B cell (primary cell): ENCODE measurements around the gene SAMM50. TPM values are rescaled to one million over a fixed set of nuclear protein-coding genes. Genes with fewer than 3 reads are reported as not detected.

Experiments used
- ATAC-seq: fragments of 200-7000 bp; cut with Tn5 transposase; one replicate; pipeline ENCODE4 v1.10.0; 2021; ENCODE audit warnings: low read depth, mild to moderate bottlenecking, moderate number of reproducible peaks, moderate library complexity
- CTCF ChIA-PET: fragments of 350-600 bp; sonication (Branson Sonifier 250); formaldehyde crosslinking; loops from one replicate; lab custom pipeline; 2021; ENCODE audit warnings: antibody characterized with exemption, inconsistent platforms; lab: Charles Lee
- POLR2A ChIA-PET: fragments of 350-600 bp; sonication (Branson Sonifier 250); formaldehyde crosslinking; loops from one replicate; lab custom pipeline; 2021; ENCODE audit warnings: antibody characterized with exemption; lab: Charles Lee
- DNase-seq: peaks from one replicate; pipeline ENCODE4 v3.0.0; 2013
- H2AFZ ChIP-seq: 2 replicates; pipeline ENCODE4 v1.6.1; 2012; ENCODE audit warnings: mild to moderate bottlenecking, low read depth, low read length; ENCODE audit not compliant: insufficient read depth, poor library complexity, severe bottlenecking
- H3K27ac ChIP-seq, 2 donors: 1 replicate in 1 of 2; 2 replicates in 1 of 2; pipeline ENCODE4 v1.5.1; 2012 to 2013; ENCODE audit warnings: low read length in 2 of 2, mild to moderate bottlenecking in 2 of 2, moderate library complexity in 1 of 2
- H3K27me3 ChIP-seq, 4 experiments: fragments of 200-600 bp in 1 of 4; sonication (generic) in 1 of 4; replicated peaks in 1 of 4; 1 replicate in 2 of 4; 2 replicates in 2 of 4; pipeline versions ENCODE4 v1.6.1 to v1.7.0; 2013 to 2016; ENCODE audit warnings: low read length in 3 of 4, mild to moderate bottlenecking in 2 of 4, mixed read lengths in 1 of 4, moderate library complexity in 1 of 4; ENCODE audit not compliant: insufficient read depth in 4 of 4, control insufficient read depth in 3 of 4; ENCODE audit errors: control extremely low read depth in 1 of 4
- H3K36me3 ChIP-seq, 2 experiments: replicated peaks in 1 of 2; 1 replicate in 1 of 2; 2 replicates in 1 of 2; pipeline versions ENCODE4 v1.6.1 to v1.7.1; 2013; ENCODE audit warnings: low read length in 1 of 2; ENCODE audit not compliant: insufficient read depth in 2 of 2, control insufficient read depth in 1 of 2; ENCODE audit errors: control extremely low read depth in 1 of 2, extremely low read depth in 1 of 2
- H3K4me1 ChIP-seq, 2 donors: fragments of 200-600 bp in 1 of 2; sonication (generic) in 1 of 2; 1 replicate in 1 of 2; 2 replicates in 1 of 2; pipeline versions ENCODE4 v1.5.1 to v1.6.1; 2013 to 2017; ENCODE audit warnings: low read length in 2 of 2; ENCODE audit not compliant: control insufficient read depth in 2 of 2, insufficient read depth in 2 of 2
- H3K4me2 ChIP-seq: replicated peaks from 2 replicates; pipeline ENCODE3; 2012; ENCODE audit warnings: mild to moderate bottlenecking, low read depth, low read length; ENCODE audit not compliant: poor library complexity, severe bottlenecking
- H3K4me3 ChIP-seq, 5 experiments: fragments of 200-600 bp in 1 of 5; sonication (generic) in 1 of 5; 1 replicate in 3 of 5; 2 replicates in 2 of 5; pipeline versions ENCODE4 v1.5.1 to v1.7.0; 2011 to 2016; ENCODE audit warnings: low read length in 4 of 5, mild to moderate bottlenecking in 4 of 5, low read depth in 2 of 5, control low read depth in 1 of 5, moderate library complexity in 1 of 5; ENCODE audit not compliant: insufficient read depth in 1 of 5; ENCODE audit errors: control extremely low read depth in 1 of 5, extremely low read depth in 1 of 5
- H3K79me2 ChIP-seq: fragments of 200-600 bp; sonication (generic); one replicate; pipeline ENCODE4 v1.6.0; 2016; ENCODE audit warnings: low read length; ENCODE audit not compliant: control insufficient read depth, insufficient read depth
- H3K9ac ChIP-seq: fragments of 200-600 bp; sonication (generic); 2 replicates; pipeline ENCODE4 v1.6.1; 2017; ENCODE audit warnings: mild to moderate bottlenecking, low read length, moderate library complexity
- H3K9me3 ChIP-seq, 3 donors: one replicate each; pipeline versions ENCODE4 v1.6.1 to v1.7.1; 2013; ENCODE audit warnings: low read length in 2 of 3; ENCODE audit not compliant: control insufficient read depth in 2 of 3, insufficient read depth in 1 of 3; ENCODE audit errors: control extremely low read depth in 1 of 3
- H4K20me1 ChIP-seq: 2 replicates; pipeline ENCODE4 v1.6.0; 2012; ENCODE audit warnings: mild to moderate bottlenecking, low read length; ENCODE audit not compliant: insufficient read depth, control insufficient read depth, poor library complexity, severe bottlenecking
- H3K27ac Mint-ChIP-seq: one replicate; pipeline ENCODE4 v1.8.0; 2021; ENCODE audit warnings: mixed read lengths
- H3K27me3 Mint-ChIP-seq: one replicate; pipeline ENCODE4 v1.8.0; 2021; ENCODE audit warnings: mixed read lengths
- H3K4me1 Mint-ChIP-seq: one replicate; pipeline ENCODE4 v1.8.0; 2021; ENCODE audit warnings: mixed read lengths
- H3K4me3 Mint-ChIP-seq: one replicate; pipeline ENCODE4 v1.8.0; 2021; ENCODE audit warnings: mixed read lengths
- H3K9me3 Mint-ChIP-seq: one replicate; pipeline ENCODE4 v1.8.0; 2022; ENCODE audit warnings: mixed read lengths; ENCODE audit not compliant: insufficient read depth
- EZH2 ChIP-seq: IDR thresholded peaks from 2 replicates; pipeline ENCODE4 v1.6.1; 2012; ENCODE audit warnings: borderline replicate concordance, low read depth, mild to moderate bottlenecking, moderate library complexity, low read length; ENCODE audit not compliant: insufficient read depth, poor library complexity, severe bottlenecking
- WGBS: methylation state at CpG from one replicate; pipeline ENCODE4 v1.1.5; 2013; ENCODE audit warnings: missing lambda C conversion rate; ENCODE audit not compliant: insufficient coverage; 5-methylcytosine and 5-hydroxymethylcytosine counted together
- intact Hi-C: fragments of 100-400 bp; cut with micrococcal nuclease; formaldehyde crosslinking; loops from one replicate; pipeline ENCODE4 v1.10.0; 2022
- polyA plus RNA-seq: library from polyadenylated mRNA; depleted of rRNA; stranded (reverse); fragments of >200 nt; gene quantifications from 2 replicates; pipeline ENCODE4 v1.2.3, GENCODE V29; 2012
- total RNA-seq, 2 donors: library from RNA; stranded (reverse); fragments of 120-200 nt in 1 of 2; gene quantifications; 1 replicate in 1 of 2; 2 replicates in 1 of 2; pipeline versions ENCODE4 v1.2.3 to v1.2.4, GENCODE V29; 2013 to 2022
- TF ChIP-seq, protein P1 (sequence below): fragments of 200-600 bp; IDR thresholded peaks from one replicate; pipeline ENCODE4 v1.8.0; 2022; ENCODE audit warnings: antibody characterized with exemption, mild to moderate bottlenecking

SAMM50 gene
- total and polyA plus RNA-seq, 2 donors (not counting 1 experiment from before 2014, with no cell fraction given): 18.8 to 43.2 TPM

DNA sequence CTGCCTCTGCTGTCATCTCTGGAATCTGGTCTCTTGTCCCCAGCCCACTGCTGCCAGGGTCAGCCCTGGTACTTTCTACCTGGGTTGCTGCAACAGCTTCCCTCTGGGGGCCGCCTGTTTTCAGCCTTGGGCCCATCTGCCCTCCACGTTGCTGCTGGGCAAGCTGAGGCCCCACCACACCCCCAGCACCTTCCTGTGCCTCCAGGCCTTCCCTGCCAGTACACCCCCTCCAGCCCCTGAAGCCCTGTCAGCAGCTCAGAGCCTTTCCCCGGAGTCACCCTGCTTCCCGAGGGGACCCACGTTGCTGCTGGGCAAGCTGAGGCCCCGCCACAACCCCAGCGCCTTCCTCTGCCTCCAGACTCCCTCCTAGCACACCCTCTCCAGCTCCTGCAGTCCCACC lies 3.3 kb upstream of the SAMM50 start:
- Histone ChIP-seq H3K4me1 (peaks cover 18 to 23% of the 10 kb centered on the region in 2 donors), H2AFZ (no peak overlapping the region), H3K79me2 (peaks cover 15% of the 10 kb centered on the region), H3K4me3 (no peak overlapping the region), H3K27me3 (peaks cover 0 to 4% (median 0%) of the 10 kb centered on the region in 4 experiments), H3K9ac (no peak overlapping the region), H3K9me3 (no peaks in the 10 kb centered on the region), H4K20me1 (peaks cover 6% of the 10 kb centered on the region), H3K36me3 (no peaks in the 10 kb centered on the region), H3K27ac (no peak overlapping the region), H3K4me2 (no peak overlapping the region)
- intact Hi-C loops: no loop called here
- ATAC-seq (no peak), DNase-seq (no peak)
- CTCF ChIA-PET: interaction anchor here (1.0 kb wide), 1 partner anchor 134 kb away, joined by 3 read pairs; no protein-coding TSS in a partner anchor
- POLR2A ChIA-PET: interaction anchor here (0.6 kb wide), 1 partner anchor 229 kb away, joined by 3 read pairs; the partner anchor contains the start of gene PARVG
- Mint-ChIP-seq H3K9me3 (no peaks in the 10 kb centered on the region), H3K4me1 (peaks cover 30% of the 10 kb centered on the region), H3K4me3 (no peak overlapping the region), H3K27me3 (peaks cover 4% of the 10 kb centered on the region), H3K27ac (no peak overlapping the region)
- 60% methylated on average over 7 of the region's 7 CpGs for WGBS
- TF ChIP-seq EZH2: no peak
- TF ChIP-seq, protein P1, sequence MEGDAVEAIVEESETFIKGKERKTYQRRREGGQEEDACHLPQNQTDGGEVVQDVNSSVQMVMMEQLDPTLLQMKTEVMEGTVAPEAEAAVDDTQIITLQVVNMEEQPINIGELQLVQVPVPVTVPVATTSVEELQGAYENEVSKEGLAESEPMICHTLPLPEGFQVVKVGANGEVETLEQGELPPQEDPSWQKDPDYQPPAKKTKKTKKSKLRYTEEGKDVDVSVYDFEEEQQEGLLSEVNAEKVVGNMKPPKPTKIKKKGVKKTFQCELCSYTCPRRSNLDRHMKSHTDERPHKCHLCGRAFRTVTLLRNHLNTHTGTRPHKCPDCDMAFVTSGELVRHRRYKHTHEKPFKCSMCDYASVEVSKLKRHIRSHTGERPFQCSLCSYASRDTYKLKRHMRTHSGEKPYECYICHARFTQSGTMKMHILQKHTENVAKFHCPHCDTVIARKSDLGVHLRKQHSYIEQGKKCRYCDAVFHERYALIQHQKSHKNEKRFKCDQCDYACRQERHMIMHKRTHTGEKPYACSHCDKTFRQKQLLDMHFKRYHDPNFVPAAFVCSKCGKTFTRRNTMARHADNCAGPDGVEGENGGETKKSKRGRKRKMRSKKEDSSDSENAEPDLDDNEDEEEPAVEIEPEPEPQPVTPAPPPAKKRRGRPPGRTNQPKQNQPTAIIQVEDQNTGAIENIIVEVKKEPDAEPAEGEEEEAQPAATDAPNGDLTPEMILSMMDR: no peak
